Skeletal muscle tissue (tissue), 4 donors: ENCODE measurements around the gene RASSF8. TPM values are rescaled to one million over a fixed set of nuclear protein-coding genes. Genes with fewer than 3 reads are reported as not detected.
A peak's percentile ranks its signal among the peaks of the same experiment; 100 is the strongest.

Experiments
- H3K27ac ChIP-seq: one replicate; pipeline ENCODE4 v1.7.0; 2013; ENCODE audit warnings: mild to moderate bottlenecking, low read depth, low read length, inconsistent platforms
- H3K27me3 ChIP-seq, 3 donors: one replicate each; pipeline ENCODE4 v1.7.0; 2013; ENCODE audit warnings: low read length in 3 of 3; ENCODE audit not compliant: control insufficient read depth in 3 of 3, insufficient read depth in 3 of 3
- H3K36me3 ChIP-seq, 3 donors: one replicate each; pipeline ENCODE4 v1.7.0; 2013; ENCODE audit warnings: low read length in 3 of 3; ENCODE audit not compliant: control insufficient read depth in 3 of 3, insufficient read depth in 3 of 3
- H3K4me1 ChIP-seq, 3 donors: one replicate each; pipeline ENCODE4 v1.7.0; 2013; ENCODE audit warnings: low read length in 3 of 3, mild to moderate bottlenecking in 3 of 3; ENCODE audit not compliant: control insufficient read depth in 3 of 3, insufficient read depth in 3 of 3
- H3K4me3 ChIP-seq, 3 donors: one replicate each; pipeline ENCODE4 v1.7.0; 2013; ENCODE audit warnings: low read length in 3 of 3
- H3K9ac ChIP-seq, 3 donors: one replicate each; pipeline ENCODE4 v1.7.0; 2013; ENCODE audit warnings: low read length in 3 of 3, mild to moderate bottlenecking in 3 of 3, moderate library complexity in 2 of 3, low read depth in 1 of 3
- H3K9me3 ChIP-seq, 3 donors: one replicate each; pipeline ENCODE4 v1.7.0; 2013; ENCODE audit warnings: low read length in 3 of 3; ENCODE audit not compliant: control insufficient read depth in 3 of 3
- total RNA-seq: library from RNA; depleted of rRNA; stranded (reverse); fragments of >200 nt; gene quantifications from one replicate; pipeline ENCODE4 v1.2.3, GENCODE V29; 2014
- donor health status: Osteomylitis.

The RASSF8 gene
- total RNA-seq, 1 donor from 2014 or later, result 29.7 TPM

- H3K36me3 ChIP-seq, result no peaks in the 10 kb centered on the region
- H3K9me3 ChIP-seq, result peaks cover 0 to 4% (median 0%) of the 10 kb centered on the region in 3 donors
- H3K4me3 ChIP-seq, result no peak overlapping the region
These were observed 42.4 kb downstream of the RASSF8 start for GRCh38 chr12:26000898-26001297.

GRCh38 chr12:26001530-26001929, 43.0 kb downstream of the RASSF8 start:
- H3K27me3 ChIP-seq, result no peaks in the 10 kb centered on the region
- H3K36me3 ChIP-seq, result no peaks in the 10 kb centered on the region
- H3K4me3 ChIP-seq, result no peak overlapping the region
- H3K9me3 ChIP-seq, result peaks cover 0 to 4% (median 0%) of the 10 kb centered on the region in 3 donors
- H3K27ac ChIP-seq, result no peak overlapping the region
- no peak overlapping the region for H3K9ac ChIP-seq
- H3K4me1 ChIP-seq, result no peaks in the 10 kb centered on the region

More at GRCh38 chr12:26000898-26001297, 42.4 kb downstream of the RASSF8 start:
- no peaks in the 10 kb centered on the region for H3K27me3 ChIP-seq
- no peak overlapping the region for H3K27ac ChIP-seq
- H3K4me1 ChIP-seq, result no peaks in the 10 kb centered on the region
- H3K9ac ChIP-seq, result no peak overlapping the region

GRCh38 chr12:26003065-26003464, 44.6 kb downstream of the RASSF8 start:
- H3K27me3 ChIP-seq, result no peaks in the 10 kb centered on the region
- no peak overlapping the region for H3K4me3 ChIP-seq
- H3K9me3 ChIP-seq, result peaks cover 0 to 4% (median 0%) of the 10 kb centered on the region in 3 donors
- no peaks in the 10 kb centered on the region for H3K36me3 ChIP-seq
- H3K27ac ChIP-seq, result no peak overlapping the region
- H3K9ac ChIP-seq, result no peak overlapping the region
- H3K4me1 ChIP-seq, result peaks cover 0 to 6% (median 3%) of the 10 kb centered on the region in 3 donors

- Histone ChIP-seq H3K27me3 (no peaks in the 10 kb centered on the region), H3K4me3 (no peak overlapping the region), H3K9me3 (peaks cover 0 to 3% (median 0%) of the 10 kb centered on the region in 3 donors), H3K27ac (no peak overlapping the region), H3K36me3 (no peaks in the 10 kb centered on the region), H3K4me1 (peaks cover 20 to 31% (median 28%) of the 10 kb centered on the region in 3 donors), H3K9ac (no peak overlapping the region)
These were observed 49.1 kb downstream of the RASSF8 start for GRCh38 chr12:26007566-26007965.

- H3K9me3 ChIP-seq, result no peaks in the 10 kb centered on the region
- no peaks in the 10 kb centered on the region for H3K36me3 ChIP-seq
- no peak overlapping the region for H3K9ac ChIP-seq
- no peak overlapping the region for H3K4me3 ChIP-seq
- peaks cover 25 to 36% (median 31%) of the 10 kb centered on the region in 3 donors for H3K4me1 ChIP-seq
- peak overlapping the region; percentile 81 for H3K27ac ChIP-seq
- no peaks in the 10 kb centered on the region for H3K27me3 ChIP-seq
These were observed 51.1 kb downstream of the RASSF8 start for GRCh38 chr12:26009593-26009992.

GRCh38 chr12:26010293-26010821, 51.9 kb downstream of the RASSF8 start:
- H3K9me3 ChIP-seq, result no peaks in the 10 kb centered on the region
- peak overlapping the region in 2 of 3 donors; percentile 33 to 52 for H3K9ac ChIP-seq
- peaks cover 25 to 36% (median 31%) of the 10 kb centered on the region in 3 donors for H3K4me1 ChIP-seq
- no peaks in the 10 kb centered on the region for H3K27me3 ChIP-seq
- H3K4me3 ChIP-seq, result no peak overlapping the region
- H3K27ac ChIP-seq, result peak overlapping the region; percentile 81
- no peaks in the 10 kb centered on the region for H3K36me3 ChIP-seq

- no peaks in the 10 kb centered on the region for H3K36me3 ChIP-seq
- H3K27me3 ChIP-seq, result no peaks in the 10 kb centered on the region
- no peaks in the 10 kb centered on the region for H3K9me3 ChIP-seq
- peak overlapping the region in 1 of 3 donors; percentile 25 for H3K4me3 ChIP-seq
- peak overlapping the region in 2 of 3 donors; percentile 33 to 52 for H3K9ac ChIP-seq
- peak overlapping the region; percentile 81 for H3K27ac ChIP-seq
- H3K4me1 ChIP-seq, result peaks cover 25 to 36% (median 31%) of the 10 kb centered on the region in 3 donors
These were observed 52.6 kb downstream of the RASSF8 start for GRCh38 chr12:26011099-26011498.

GRCh38 chr12:26014085-26014484, 55.6 kb downstream of the RASSF8 start:
- Histone ChIP-seq H3K4me3 (no peak overlapping the region), H3K9ac (no peak overlapping the region), H3K9me3 (no peaks in the 10 kb centered on the region), H3K36me3 (no peaks in the 10 kb centered on the region), H3K27ac (no peak overlapping the region), H3K27me3 (no peaks in the 10 kb centered on the region), H3K4me1 (peaks cover 29 to 35% (median 30%) of the 10 kb centered on the region in 3 donors)

GRCh38 chr12:26016516-26016915, 58.0 kb downstream of the RASSF8 start:
- no peaks in the 10 kb centered on the region for H3K27me3 ChIP-seq

GRCh38 chr12:26017484-26018211, 59.2 kb downstream of the RASSF8 start:
- peak overlapping the region in 1 of 3 donors; percentile 58 for H3K9ac ChIP-seq
- H3K9me3 ChIP-seq, result no peaks in the 10 kb centered on the region
- H3K4me3 ChIP-seq, result peak overlapping the region in 2 of 3 donors; percentile 28 to 37
- H3K27me3 ChIP-seq, result no peaks in the 10 kb centered on the region
- H3K36me3 ChIP-seq, result no peaks in the 10 kb centered on the region
- H3K4me1 ChIP-seq, result peaks cover 9 to 10% (median 10%) of the 10 kb centered on the region in 3 donors
- no peak overlapping the region for H3K27ac ChIP-seq

More at GRCh38 chr12:26016516-26016915, 58.0 kb downstream of the RASSF8 start:
- no peak overlapping the region for H3K9ac ChIP-seq
- H3K4me1 ChIP-seq, result peaks cover 10 to 14% (median 11%) of the 10 kb centered on the region in 3 donors
- no peak overlapping the region for H3K27ac ChIP-seq
- H3K36me3 ChIP-seq, result no peaks in the 10 kb centered on the region
- no peaks in the 10 kb centered on the region for H3K9me3 ChIP-seq
- no peak overlapping the region for H3K4me3 ChIP-seq
